Measurements from ENCODE around the gene CALML5. TPM values are rescaled to one million over a fixed set of nuclear protein-coding genes. Genes with fewer than 3 reads are reported as not detected.

The CALML5 gene
- total RNA-seq, 1 donor from 2014 or later, result not detected

DNA sequence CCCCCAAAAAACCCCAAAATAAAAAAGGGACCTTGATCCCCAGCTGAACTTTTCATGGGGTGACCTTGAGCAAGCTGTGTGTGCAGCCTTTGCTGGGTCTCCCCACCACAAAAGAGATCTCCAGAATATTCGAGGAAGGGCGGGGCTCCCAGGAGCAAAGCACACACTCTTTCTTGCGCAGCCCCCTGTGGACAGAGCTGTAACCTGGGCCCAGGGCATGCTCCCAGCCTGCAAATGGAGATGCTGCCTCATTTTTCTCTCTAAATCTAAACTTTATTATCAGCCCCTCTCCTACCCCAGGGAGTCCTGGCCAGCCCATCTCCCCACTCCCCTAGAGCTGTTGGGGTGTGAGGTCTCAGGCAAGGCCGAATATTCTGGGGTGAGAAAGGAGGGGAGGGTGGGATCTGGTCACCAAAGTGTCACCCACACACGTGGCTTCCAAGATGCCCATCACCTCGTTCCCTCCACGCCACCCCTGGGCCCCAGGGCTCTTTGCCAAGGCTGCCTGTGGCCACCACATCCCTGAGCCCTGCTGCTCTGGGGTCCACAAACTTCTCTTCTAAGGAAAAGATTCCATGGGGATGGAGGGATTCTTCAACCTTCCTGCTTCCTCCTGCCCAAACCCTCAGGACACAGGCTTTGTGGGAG, 23.7 kb upstream of the CALML5 start:
- no peaks in the 10 kb centered on the region for H3K4me1 ChIP-seq
- Mint-ChIP-seq H3K36me3 (no peaks in the 10 kb centered on the region), H3K9me3 (peaks cover 19% of the 10 kb centered on the region), H3K4me3 (no peak overlapping the region), H3K27me3 (ENCODE audit: insufficient read depth, low read depth) (peaks cover 4% of the 10 kb centered on the region), H3K4me1 (peaks cover 5% of the 10 kb centered on the region), H3K27ac (no peak overlapping the region)
- H4K20me1 ChIP-seq (ENCODE audit: low read depth), result no peaks in the 10 kb centered on the region
- TF ChIP-seq, protein P1, sequence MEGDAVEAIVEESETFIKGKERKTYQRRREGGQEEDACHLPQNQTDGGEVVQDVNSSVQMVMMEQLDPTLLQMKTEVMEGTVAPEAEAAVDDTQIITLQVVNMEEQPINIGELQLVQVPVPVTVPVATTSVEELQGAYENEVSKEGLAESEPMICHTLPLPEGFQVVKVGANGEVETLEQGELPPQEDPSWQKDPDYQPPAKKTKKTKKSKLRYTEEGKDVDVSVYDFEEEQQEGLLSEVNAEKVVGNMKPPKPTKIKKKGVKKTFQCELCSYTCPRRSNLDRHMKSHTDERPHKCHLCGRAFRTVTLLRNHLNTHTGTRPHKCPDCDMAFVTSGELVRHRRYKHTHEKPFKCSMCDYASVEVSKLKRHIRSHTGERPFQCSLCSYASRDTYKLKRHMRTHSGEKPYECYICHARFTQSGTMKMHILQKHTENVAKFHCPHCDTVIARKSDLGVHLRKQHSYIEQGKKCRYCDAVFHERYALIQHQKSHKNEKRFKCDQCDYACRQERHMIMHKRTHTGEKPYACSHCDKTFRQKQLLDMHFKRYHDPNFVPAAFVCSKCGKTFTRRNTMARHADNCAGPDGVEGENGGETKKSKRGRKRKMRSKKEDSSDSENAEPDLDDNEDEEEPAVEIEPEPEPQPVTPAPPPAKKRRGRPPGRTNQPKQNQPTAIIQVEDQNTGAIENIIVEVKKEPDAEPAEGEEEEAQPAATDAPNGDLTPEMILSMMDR (IDR thresholded peaks at IDR 0.05), result no peak
- no peak for TF ChIP-seq EZH2phosphoT487 (IDR thresholded peaks at IDR 0.05)
- TF ChIP-seq EZH2 (IDR thresholded peaks at IDR 0.05), result no peak
- no peaks in the 10 kb centered on the region for H3K79me2 ChIP-seq (ENCODE audit: low read depth)
- H3K4me3 ChIP-seq, result no peak overlapping the region
- DNase-seq (ENCODE audit: low spot score), result no peak
- H3F3A ChIP-seq (ENCODE audit: low read depth), result no peaks in the 10 kb centered on the region
- H3K27me3 ChIP-seq, result no peaks in the 10 kb centered on the region
- no peak overlapping the region for H3K27ac ChIP-seq
- H3K9ac ChIP-seq, result no peak overlapping the region
- no peaks in the 10 kb centered on the region for H3K36me3 ChIP-seq
- H3K9me3 ChIP-seq (ENCODE audit: low read depth), result no peaks in the 10 kb centered on the region
- H2AFZ ChIP-seq (replicated peaks), result no peak overlapping the region
- no peak overlapping the region for H3K4me2 ChIP-seq

GRCh38 chr10:5519054-5519453, 19.7 kb upstream of the CALML5 start:
- Histone ChIP-seq H3K27ac (no peak overlapping the region), H3K36me3 (no peaks in the 10 kb centered on the region), H3F3A (ENCODE audit: low read depth) (peaks cover 12% of the 10 kb centered on the region), H3K9me3 (ENCODE audit: low read depth) (no peaks in the 10 kb centered on the region), H3K9ac (no peak overlapping the region), H3K4me1 (peaks cover 11% of the 10 kb centered on the region), H3K27me3 (no peaks in the 10 kb centered on the region), H2AFZ (replicated peaks) (no peak overlapping the region), H3K79me2 (ENCODE audit: low read depth) (no peaks in the 10 kb centered on the region), H4K20me1 (ENCODE audit: low read depth) (no peaks in the 10 kb centered on the region), H3K4me2 (no peak overlapping the region), H3K4me3 (no peak overlapping the region)
- H3K36me3 Mint-ChIP-seq, result no peaks in the 10 kb centered on the region
- no peak overlapping the region for H3K4me3 Mint-ChIP-seq
- peak overlapping the region; percentile 15 for H3K27ac Mint-ChIP-seq
- TF ChIP-seq EZH2phosphoT487 (IDR thresholded peaks at IDR 0.05), result no peak
- TF ChIP-seq, protein P1 (IDR thresholded peaks at IDR 0.05), result no peak
- TF ChIP-seq EZH2 (IDR thresholded peaks at IDR 0.05), result no peak
- H3K4me1 Mint-ChIP-seq, result peaks cover 19% of the 10 kb centered on the region
- peaks cover 14% of the 10 kb centered on the region for H3K27me3 Mint-ChIP-seq (ENCODE audit: insufficient read depth, low read depth)
- peaks cover 21% of the 10 kb centered on the region for H3K9me3 Mint-ChIP-seq
- DNase-seq (ENCODE audit: low spot score), result no peak

DNA sequence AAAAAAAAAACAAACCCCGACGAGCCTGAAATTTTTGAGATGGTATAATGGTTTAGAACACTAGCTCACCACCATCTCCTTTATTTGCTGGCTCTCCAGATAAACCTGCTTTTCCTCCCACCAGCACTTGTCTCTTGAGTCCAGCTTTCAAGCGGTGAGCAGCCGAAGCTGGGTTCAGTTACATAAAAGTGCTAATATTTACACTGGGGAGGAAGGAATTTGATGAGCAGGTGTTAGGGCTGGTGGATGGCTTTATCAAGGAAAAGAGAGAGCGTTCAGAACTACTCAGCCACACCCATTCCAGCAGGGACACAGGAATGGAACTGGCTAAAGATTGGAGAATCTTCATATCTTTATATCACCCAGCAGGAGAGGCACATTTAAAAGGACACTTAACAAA, 18.8 kb upstream of the CALML5 start:
- Histone ChIP-seq H3K4me1 (peaks cover 20% of the 10 kb centered on the region), H3K79me2 (ENCODE audit: low read depth) (no peaks in the 10 kb centered on the region), H3K36me3 (no peaks in the 10 kb centered on the region), H3K9me3 (ENCODE audit: low read depth) (no peaks in the 10 kb centered on the region), H3F3A (ENCODE audit: low read depth) (peaks cover 18% of the 10 kb centered on the region), H3K4me2 (no peak overlapping the region), H3K9ac (no peak overlapping the region), H4K20me1 (ENCODE audit: low read depth) (no peaks in the 10 kb centered on the region), H3K27me3 (no peaks in the 10 kb centered on the region), H3K4me3 (no peak overlapping the region), H3K27ac (no peak overlapping the region), H2AFZ (replicated peaks) (no peak overlapping the region)
- TF ChIP-seq, protein P1 (IDR thresholded peaks at IDR 0.05), result no peak
- no peak for TF ChIP-seq EZH2phosphoT487 (IDR thresholded peaks at IDR 0.05)
- no peak for TF ChIP-seq EZH2 (IDR thresholded peaks at IDR 0.05)
- DNase-seq (ENCODE audit: low spot score), result no peak
- Mint-ChIP-seq H3K4me3 (no peak overlapping the region), H3K27me3 (ENCODE audit: insufficient read depth, low read depth) (peaks cover 14% of the 10 kb centered on the region), H3K9me3 (peaks cover 21% of the 10 kb centered on the region), H3K36me3 (no peaks in the 10 kb centered on the region), H3K4me1 (peaks cover 28% of the 10 kb centered on the region), H3K27ac (no peak overlapping the region)

Data from neural progenitor cell (in vitro differentiated cells).